Measurements from ENCODE around the gene C2orf49. TPM values are rescaled to one million over a fixed set of nuclear protein-coding genes. Genes with fewer than 3 reads are reported as not detected.

The C2orf49 gene
- total RNA-seq, 5 donors from 2014 or later (not counting 1 experiment from before 2014, with no cell fraction given): 19.3 to 27.1 (median 21.4) TPM

- CTCF ChIA-PET: interaction anchor here in 1 of 2 donors (0.6 to 0.9 kb wide), 2 partner anchors 35 to 179 kb away, joined by 3 read pairs; no protein-coding TSS in a partner anchor
- no peak for ATAC-seq (replicated peaks in 1 of 4)
These were observed 42.4 kb upstream of the C2orf49 start for GRCh38 chr2:105294844-105295481.

GRCh38 chr2:105296017-105296611, 41.2 kb upstream of the C2orf49 start:
- peaks cover 0 to 58% of the 10 kb centered on the region in 2 donors for H3K36me3 ChIP-seq (ENCODE audit: control insufficient read depth in 2 of 2, extremely low read depth in 1 of 2, insufficient read depth in 1 of 2, low read length in 1 of 2)
- no peaks in the 10 kb centered on the region for H3K9me3 ChIP-seq
- H3K27me3 Mint-ChIP-seq: no peaks in the 10 kb centered on the region
- no peak overlapping the region for H3K27ac ChIP-seq (ENCODE audit: low read length)
- no CpG with 5 or more reads among the region's 7 CpGs for WGBS (ENCODE audit: insufficient coverage)
- CTCF ChIA-PET: interaction anchor here in 1 of 2 donors (0.7 kb wide), 1 partner anchor 235 kb away, joined by 5 read pairs; no protein-coding TSS in a partner anchor
- H3K4me1 Mint-ChIP-seq: peaks cover 0 to 4% (median 3%) of the 10 kb centered on the region in 3 donors
- POLR2A ChIA-PET: no interaction called here
- no peak overlapping the region for H3K27ac Mint-ChIP-seq
- no peak overlapping the region for H3K4me3 Mint-ChIP-seq
- H3K9me3 Mint-ChIP-seq: no peaks in the 10 kb centered on the region
- H3K4me1 ChIP-seq (ENCODE audit: control insufficient read depth in 1 of 2, extremely low read depth in 1 of 2, insufficient read depth in 2 of 2, low read length in 2 of 2): no peaks in the 10 kb centered on the region
- ATAC-seq (replicated peaks in 1 of 4): no peak
- H3K4me3 ChIP-seq (ENCODE audit: control insufficient read depth in 1 of 2, extremely low read depth in 1 of 2, low read length in 1 of 2): no peak overlapping the region
- no peak for DNase-seq
- peaks cover 56% of the 10 kb centered on the region for H3K36me3 Mint-ChIP-seq
- no peaks in the 10 kb centered on the region for H3K27me3 ChIP-seq (replicated peaks in 1 of 2; ENCODE audit: control insufficient read depth in 2 of 2, extremely low read depth in 1 of 2, insufficient read depth in 2 of 2, low read length in 1 of 2)

More at GRCh38 chr2:105294844-105295481, 42.4 kb upstream of the C2orf49 start:
- peaks cover 63% of the 10 kb centered on the region for H3K36me3 Mint-ChIP-seq
- no peaks in the 10 kb centered on the region for H3K9me3 Mint-ChIP-seq
- 10% methylated on average over 1 of the region's 5 CpGs for WGBS (ENCODE audit: insufficient coverage)
- Histone ChIP-seq H3K9me3 (no peaks in the 10 kb centered on the region), H3K4me1 (ENCODE audit: control insufficient read depth in 1 of 2, extremely low read depth in 1 of 2, insufficient read depth in 2 of 2, low read length in 2 of 2) (no peaks in the 10 kb centered on the region), H3K4me3 (ENCODE audit: control insufficient read depth in 1 of 2, extremely low read depth in 1 of 2, low read length in 1 of 2) (no peak overlapping the region), H3K27ac (ENCODE audit: low read length) (no peak overlapping the region), H3K36me3 (ENCODE audit: control insufficient read depth in 2 of 2, extremely low read depth in 1 of 2, insufficient read depth in 1 of 2, low read length in 1 of 2) (peaks cover 4 to 65% of the 10 kb centered on the region in 2 donors), H3K27me3 (replicated peaks in 1 of 2; ENCODE audit: control insufficient read depth in 2 of 2, extremely low read depth in 1 of 2, insufficient read depth in 2 of 2, low read length in 1 of 2) (no peaks in the 10 kb centered on the region)
- DNase-seq: peak in 14 of 35 experiments; percentile 2 to 30 (median 12)
- no peak overlapping the region for H3K4me3 Mint-ChIP-seq
- peaks cover 0 to 4% (median 3%) of the 10 kb centered on the region in 3 donors for H3K4me1 Mint-ChIP-seq
- H3K27ac Mint-ChIP-seq: no peak overlapping the region
- no peaks in the 10 kb centered on the region for H3K27me3 Mint-ChIP-seq
- POLR2A ChIA-PET: no interaction called here

GRCh38 chr2:105297216-105297615, 40.1 kb upstream of the C2orf49 start:
- Mint-ChIP-seq H3K36me3 (peaks cover 48% of the 10 kb centered on the region), H3K4me1 (peaks cover 6 to 13% (median 11%) of the 10 kb centered on the region in 3 donors), H3K27ac (no peak overlapping the region), H3K9me3 (no peaks in the 10 kb centered on the region), H3K4me3 (no peak overlapping the region), H3K27me3 (no peaks in the 10 kb centered on the region)
- DNase-seq (no peak), ATAC-seq (replicated peaks in 1 of 4) (no peak)
- H3K27me3 ChIP-seq (replicated peaks in 1 of 2; ENCODE audit: control insufficient read depth in 2 of 2, extremely low read depth in 1 of 2, insufficient read depth in 2 of 2, low read length in 1 of 2): no peaks in the 10 kb centered on the region
- POLR2A ChIA-PET: no interaction called here
- H3K36me3 ChIP-seq (ENCODE audit: control insufficient read depth in 2 of 2, extremely low read depth in 1 of 2, insufficient read depth in 1 of 2, low read length in 1 of 2): peaks cover 0 to 49% of the 10 kb centered on the region in 2 donors
- peaks cover 0 to 5% of the 10 kb centered on the region in 2 experiments for H3K4me1 ChIP-seq (ENCODE audit: control insufficient read depth in 1 of 2, extremely low read depth in 1 of 2, insufficient read depth in 2 of 2, low read length in 2 of 2)
- CTCF ChIA-PET: no interaction called here
- no peaks in the 10 kb centered on the region for H3K9me3 ChIP-seq
- H3K4me3 ChIP-seq (ENCODE audit: control insufficient read depth in 1 of 2, extremely low read depth in 1 of 2, low read length in 1 of 2): no peak overlapping the region
- 94% methylated on average over 7 of the region's 7 CpGs for WGBS (ENCODE audit: insufficient coverage)
- H3K27ac ChIP-seq (ENCODE audit: low read length): no peak overlapping the region

- Mint-ChIP-seq H3K9me3 (no peaks in the 10 kb centered on the region), H3K27ac (no peak overlapping the region), H3K27me3 (no peaks in the 10 kb centered on the region), H3K4me3 (no peak overlapping the region), H3K36me3 (peaks cover 50% of the 10 kb centered on the region), H3K4me1 (peaks cover 13 to 21% (median 18%) of the 10 kb centered on the region in 3 donors)
- no peak overlapping the region for H3K4me3 ChIP-seq (ENCODE audit: control insufficient read depth in 1 of 2, extremely low read depth in 1 of 2, low read length in 1 of 2)
- no peak for DNase-seq
- ChIA-PET CTCF (no interaction called here), POLR2A (no interaction called here)
- no peak overlapping the region for H3K27ac ChIP-seq (ENCODE audit: low read length)
- H3K36me3 ChIP-seq (ENCODE audit: control insufficient read depth in 2 of 2, extremely low read depth in 1 of 2, insufficient read depth in 1 of 2, low read length in 1 of 2): peaks cover 0 to 44% of the 10 kb centered on the region in 2 donors
- H3K27me3 ChIP-seq (replicated peaks in 1 of 2; ENCODE audit: control insufficient read depth in 2 of 2, extremely low read depth in 1 of 2, insufficient read depth in 2 of 2, low read length in 1 of 2): no peaks in the 10 kb centered on the region
- peaks cover 1 to 5% of the 10 kb centered on the region in 2 experiments for H3K4me1 ChIP-seq (ENCODE audit: control insufficient read depth in 1 of 2, extremely low read depth in 1 of 2, insufficient read depth in 2 of 2, low read length in 2 of 2)
- no peaks in the 10 kb centered on the region for H3K9me3 ChIP-seq
- no peak for ATAC-seq (replicated peaks in 1 of 4)
- 98% methylated on average over 3 of the region's 3 CpGs for WGBS (ENCODE audit: insufficient coverage)
These were observed 39.3 kb upstream of the C2orf49 start for GRCh38 chr2:105298017-105298416.

GRCh38 chr2:105299290-105299689, 38.0 kb upstream of the C2orf49 start:
- Histone ChIP-seq H3K36me3 (ENCODE audit: control insufficient read depth in 2 of 2, extremely low read depth in 1 of 2, insufficient read depth in 1 of 2, low read length in 1 of 2) (peaks cover 0 to 39% of the 10 kb centered on the region in 2 donors), H3K4me3 (ENCODE audit: control insufficient read depth in 1 of 2, extremely low read depth in 1 of 2, low read length in 1 of 2) (no peak overlapping the region), H3K4me1 (ENCODE audit: control insufficient read depth in 1 of 2, extremely low read depth in 1 of 2, insufficient read depth in 2 of 2, low read length in 2 of 2) (peaks cover 2 to 5% of the 10 kb centered on the region in 2 experiments), H3K9me3 (no peaks in the 10 kb centered on the region), H3K27me3 (replicated peaks in 1 of 2; ENCODE audit: control insufficient read depth in 2 of 2, extremely low read depth in 1 of 2, insufficient read depth in 2 of 2, low read length in 1 of 2) (no peaks in the 10 kb centered on the region), H3K27ac (ENCODE audit: low read length) (no peak overlapping the region)
- 95% methylated on average over 4 of the region's 5 CpGs for WGBS (ENCODE audit: insufficient coverage)
- Mint-ChIP-seq H3K36me3 (peaks cover 49% of the 10 kb centered on the region), H3K9me3 (no peaks in the 10 kb centered on the region), H3K4me1 (peaks cover 21 to 29% (median 25%) of the 10 kb centered on the region in 3 donors), H3K27ac (no peak overlapping the region), H3K27me3 (no peaks in the 10 kb centered on the region), H3K4me3 (no peak overlapping the region)
- DNase-seq (no peak), ATAC-seq (replicated peaks in 1 of 4) (no peak)
- POLR2A ChIA-PET: interaction anchor here in 1 of 2 donors (0.6 kb wide), 1 partner anchor 65 kb away, joined by 3 read pairs; no protein-coding TSS in a partner anchor
- CTCF ChIA-PET: no interaction called here

- no peak for DNase-seq
- CTCF ChIA-PET: interaction anchor here (0.7 to 1.3 kb wide), 2 partner anchors 8 to 14 kb away, joined by 3 to 4 read pairs; no protein-coding TSS in a partner anchor
These were observed 35.7 kb upstream of the C2orf49 start for GRCh38 chr2:105301646-105302045.

More at GRCh38 chr2:105301646-105302045, 35.7 kb upstream of the C2orf49 start:
- no peak overlapping the region for H3K4me3 ChIP-seq (ENCODE audit: control insufficient read depth in 1 of 2, extremely low read depth in 1 of 2, low read length in 1 of 2)
- Mint-ChIP-seq H3K36me3 (peaks cover 35% of the 10 kb centered on the region), H3K4me1 (peaks cover 27 to 36% (median 31%) of the 10 kb centered on the region in 3 donors), H3K27ac (no peak overlapping the region), H3K9me3 (no peaks in the 10 kb centered on the region), H3K4me3 (no peak overlapping the region), H3K27me3 (no peaks in the 10 kb centered on the region)
- H3K27ac ChIP-seq (ENCODE audit: low read length): no peak overlapping the region
- no peaks in the 10 kb centered on the region for H3K27me3 ChIP-seq (replicated peaks in 1 of 2; ENCODE audit: control insufficient read depth in 2 of 2, extremely low read depth in 1 of 2, insufficient read depth in 2 of 2, low read length in 1 of 2)
- peaks cover 0 to 28% of the 10 kb centered on the region in 2 donors for H3K36me3 ChIP-seq (ENCODE audit: control insufficient read depth in 2 of 2, extremely low read depth in 1 of 2, insufficient read depth in 1 of 2, low read length in 1 of 2)
- POLR2A ChIA-PET: interaction anchor here (0.6 kb wide), 2 partner anchors 34 to 38 kb away, joined by 8 to 9 read pairs; no protein-coding TSS in a partner anchor
- no peaks in the 10 kb centered on the region for H3K9me3 ChIP-seq
- H3K4me1 ChIP-seq (ENCODE audit: control insufficient read depth in 1 of 2, extremely low read depth in 1 of 2, insufficient read depth in 2 of 2, low read length in 2 of 2): peaks cover 2 to 5% of the 10 kb centered on the region in 2 experiments
- no CpG with 5 or more reads among the region's 3 CpGs for WGBS (ENCODE audit: insufficient coverage)
- peak in 1 of 4 experiments; percentile 35 for ATAC-seq (replicated peaks in 1 of 4)
